Naive thymus-derived CD4-positive, alpha-beta T cell (primary cell): ENCODE data around the gene LRRFIP2. TPM values are rescaled to one million over a fixed set of nuclear protein-coding genes. Genes with fewer than 3 reads are reported as not detected.
A peak's percentile ranks its signal among the peaks of the same experiment; 100 is the strongest.

ENCODE experiments used
- ATAC-seq: fragments of 150-1000 bp; cut with Tn5 transposase; 2 replicates; pipeline ENCODE4 v1.10.0; 2021; ENCODE audit warnings: mild to moderate bottlenecking, moderate library complexity
- CTCF ChIA-PET: fragments of 350-600 bp; sonication (Branson Sonifier 250); formaldehyde crosslinking; loops from one replicate; lab custom pipeline; 2021; ENCODE audit warnings: antibody characterized with exemption; lab: Charles Lee
- POLR2A ChIA-PET: fragments of 350-600 bp; sonication (Branson Sonifier 250); formaldehyde crosslinking; loops from one replicate; lab custom pipeline; 2021; ENCODE audit warnings: antibody characterized with exemption, inconsistent platforms; lab: Charles Lee
- DNase-seq, 9 donors: peaks; one replicate each; pipeline versions ENCODE4 v3.0.0 to v3.0.0-alpha.2; 2020 to 2022; ENCODE audit warnings: mixed read lengths in 1 of 9
- H3K27ac ChIP-seq: one replicate; pipeline ENCODE4 v1.7.0; 2013; ENCODE audit warnings: mild to moderate bottlenecking, low read depth, low read length, moderate library complexity
- H3K27me3 ChIP-seq, 2 donors: one replicate each; pipeline ENCODE4 v1.7.0; 2013; ENCODE audit warnings: low read length in 2 of 2, mild to moderate bottlenecking in 2 of 2, moderate library complexity in 2 of 2; ENCODE audit not compliant: control insufficient read depth in 2 of 2, insufficient read depth in 2 of 2
- H3K36me3 ChIP-seq, 3 experiments: 1 replicate in 2 of 3; 2 replicates in 1 of 3; pipeline ENCODE4 v1.7.0; 2013; ENCODE audit warnings: low read length in 3 of 3, mild to moderate bottlenecking in 3 of 3, moderate library complexity in 1 of 3; ENCODE audit not compliant: insufficient read depth in 3 of 3, control insufficient read depth in 2 of 3
- H3K4me1 ChIP-seq, 2 donors: one replicate each; pipeline ENCODE4 v1.7.0; 2013; ENCODE audit warnings: low read length in 2 of 2, mild to moderate bottlenecking in 2 of 2, moderate library complexity in 1 of 2; ENCODE audit not compliant: control insufficient read depth in 2 of 2, insufficient read depth in 2 of 2
- H3K4me3 ChIP-seq: 2 replicates; pipeline ENCODE4 v1.7.0; 2013; ENCODE audit warnings: mild to moderate bottlenecking, low read length
- H3K9me3 ChIP-seq, 3 experiments: 1 replicate in 2 of 3; 2 replicates in 1 of 3; pipeline ENCODE4 v1.7.0; 2013; ENCODE audit warnings: low read length in 3 of 3; ENCODE audit not compliant: control insufficient read depth in 2 of 3
- H3K27ac Mint-ChIP-seq, 9 donors: one replicate each; pipeline ENCODE4 v1.8.0; 2020 to 2022; ENCODE audit warnings: mixed read lengths in 9 of 9, mild to moderate bottlenecking in 8 of 9, moderate library complexity in 5 of 9, inconsistent platforms in 2 of 9
- H3K27me3 Mint-ChIP-seq, 5 donors: one replicate each; pipeline ENCODE4 v1.8.0; 2021 to 2022; ENCODE audit warnings: mixed read lengths in 5 of 5, mild to moderate bottlenecking in 1 of 5
- H3K36me3 Mint-ChIP-seq, 5 donors: one replicate each; pipeline ENCODE4 v1.8.0; 2020 to 2022; ENCODE audit warnings: mixed read lengths in 5 of 5, mild to moderate bottlenecking in 3 of 5, inconsistent platforms in 1 of 5
- H3K4me1 Mint-ChIP-seq, 7 donors: one replicate each; pipeline ENCODE4 v1.8.0; 2020 to 2022; ENCODE audit warnings: mixed read lengths in 7 of 7, mild to moderate bottlenecking in 3 of 7, inconsistent platforms in 1 of 7
- H3K4me3 Mint-ChIP-seq, 10 donors: one replicate each; pipeline ENCODE4 v1.8.0; 2020 to 2022; ENCODE audit warnings: mild to moderate bottlenecking in 10 of 10, mixed read lengths in 10 of 10, moderate library complexity in 6 of 10, inconsistent platforms in 2 of 10
- H3K9me3 Mint-ChIP-seq, 11 donors: one replicate each; pipeline ENCODE4 v1.8.0; 2020 to 2022; ENCODE audit warnings: mixed read lengths in 11 of 11, mild to moderate bottlenecking in 4 of 11, inconsistent platforms in 1 of 11, moderate library complexity in 1 of 11
- intact Hi-C, 2 donors: fragments of 100-400 bp; cut with micrococcal nuclease; formaldehyde crosslinking; loops; one replicate each; pipeline ENCODE4 v1.15.1; 2023
- polyA plus RNA-seq, 2 donors: library from polyadenylated mRNA; unstranded; fragments of 300-500 nt; fragmentation: Illumina TruSeq; gene quantifications; one replicate each; pipeline ENCODE4 v1.2.3, GENCODE V29; 2021
- total RNA-seq, 6 experiments: library from RNA in 5 of 6; stranded (reverse) in 5 of 6; gene quantifications; 1 replicate in 5 of 6; 2 replicates in 1 of 6; pipeline ENCODE4 v1.2.3 and lab custom pipeline; 2021 to 2026

The LRRFIP2 gene
- total and polyA plus RNA-seq, 7 experiments from 2014 or later: 14.0 to 87.5 (median 26.3) TPM

DNA sequence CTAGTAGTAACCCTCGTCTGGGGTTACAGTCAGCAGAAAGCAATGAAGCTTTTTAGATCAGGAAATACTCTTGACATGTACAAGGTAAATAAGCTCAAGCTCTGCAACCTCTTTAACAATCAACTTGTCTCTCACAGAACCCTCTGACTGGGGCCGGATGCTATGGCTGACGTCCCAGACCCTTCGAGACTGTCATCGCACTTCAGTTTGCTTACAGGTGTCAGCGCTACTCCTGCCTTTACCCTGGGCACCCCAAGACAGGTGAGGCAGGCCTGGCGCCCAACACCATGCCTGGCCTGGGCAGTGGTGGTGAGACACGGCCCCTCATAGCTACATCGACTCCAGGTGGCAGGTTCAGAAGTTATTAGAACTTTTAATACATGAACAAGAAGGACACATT, 30.6 kb downstream of the LRRFIP2 start:
- Histone ChIP-seq H3K4me1 (peaks cover 0 to 4% of the 10 kb centered on the region in 2 donors), H3K9me3 (no peaks in the 10 kb centered on the region), H3K27me3 (no peaks in the 10 kb centered on the region), H3K27ac (no peak overlapping the region), H3K36me3 (peaks cover 0 to 19% (median 6%) of the 10 kb centered on the region in 3 experiments), H3K4me3 (no peak overlapping the region)
- no peaks in the 10 kb centered on the region for H3K27me3 Mint-ChIP-seq
- ChIA-PET CTCF (interaction anchor here (0.9 kb wide), 1 partner anchor 9 kb away, joined by 6 read pairs; no protein-coding TSS in a partner anchor), POLR2A (no interaction called here)
- peaks cover 0 to 15% (median 3%) of the 10 kb centered on the region in 7 donors for H3K4me1 Mint-ChIP-seq
- H3K9me3 Mint-ChIP-seq: peaks cover 0 to 4% (median 0%) of the 10 kb centered on the region in 11 donors
- H3K4me3 Mint-ChIP-seq: no peak overlapping the region
- intact Hi-C loops: no loop called here
- DNase-seq (no peak), ATAC-seq (no peak)
- H3K27ac Mint-ChIP-seq: no peak overlapping the region
- H3K36me3 Mint-ChIP-seq: peaks cover 14 to 58% (median 27%) of the 10 kb centered on the region in 5 donors

DNA sequence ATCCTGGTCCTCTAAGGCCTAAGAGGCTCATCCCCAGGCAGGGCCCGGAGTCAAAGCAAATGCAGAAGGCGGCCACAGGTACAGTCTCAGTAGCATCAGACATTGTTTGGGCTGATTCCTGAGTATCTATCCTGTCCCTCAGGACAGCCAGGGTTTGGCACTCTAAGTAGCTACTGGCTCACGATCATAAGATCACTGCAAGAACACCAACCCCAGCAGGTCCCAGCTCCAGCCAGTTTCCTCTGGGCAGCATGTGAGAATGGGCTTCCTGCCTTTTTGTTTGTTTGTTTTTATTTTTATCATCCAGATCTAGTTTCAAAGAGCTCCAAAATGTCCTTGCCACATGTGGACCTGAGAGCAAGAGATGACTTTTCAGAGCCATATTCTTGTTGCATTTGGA, 32.7 kb downstream of the LRRFIP2 start:
- POLR2A ChIA-PET: interaction anchor here (0.6 kb wide), 1 partner anchor 13 kb away, joined by 3 read pairs; no protein-coding TSS in a partner anchor
- H3K27ac Mint-ChIP-seq: no peak overlapping the region
- intact Hi-C loops: no loop called here

DNA sequence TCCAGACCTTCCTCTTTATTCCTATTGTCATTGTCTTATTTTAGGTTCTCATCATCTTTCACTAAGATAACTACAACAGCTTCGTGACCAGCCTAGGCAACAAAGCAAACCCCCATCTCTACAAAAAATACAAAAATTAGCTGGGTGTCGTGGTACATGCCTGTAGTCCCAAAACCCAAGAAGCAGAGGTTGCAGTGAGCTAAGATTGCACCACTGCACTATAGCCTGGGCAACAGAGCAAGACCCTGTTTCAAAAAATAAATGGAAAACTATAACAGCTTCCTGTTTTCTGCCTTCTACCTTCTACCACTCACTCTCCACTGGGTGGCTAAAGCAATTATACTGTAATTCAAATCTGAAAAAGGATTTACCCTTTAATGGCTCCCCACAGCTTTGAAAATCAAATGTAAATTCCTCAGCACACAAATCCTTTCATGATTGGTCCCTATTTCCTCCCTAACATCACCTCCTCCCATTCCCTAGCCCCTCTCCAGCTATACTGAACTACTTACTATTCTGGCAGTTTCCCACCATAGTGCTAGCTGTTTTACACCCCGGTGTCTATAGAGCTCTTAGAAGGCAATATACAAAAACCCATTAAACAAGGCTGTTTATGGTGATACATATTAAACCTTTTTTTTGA, 33.4 kb downstream of the LRRFIP2 start:
- H3K9me3 ChIP-seq: no peaks in the 10 kb centered on the region
- H3K27ac ChIP-seq: no peak overlapping the region
- POLR2A ChIA-PET: interaction anchor here (0.6 kb wide), 1 partner anchor 12 kb away, joined by 3 read pairs; no protein-coding TSS in a partner anchor
- Mint-ChIP-seq H3K9me3 (peaks cover 0 to 4% (median 0%) of the 10 kb centered on the region in 11 donors), H3K36me3 (peaks cover 9 to 39% (median 14%) of the 10 kb centered on the region in 5 donors), H3K4me1 (peaks cover 0 to 20% (median 8%) of the 10 kb centered on the region in 7 donors), H3K27ac (no peak overlapping the region), H3K27me3 (no peaks in the 10 kb centered on the region), H3K4me3 (no peak overlapping the region)
- peaks cover 0 to 13% (median 6%) of the 10 kb centered on the region in 3 experiments for H3K36me3 ChIP-seq
- CTCF ChIA-PET: interaction anchor here (0.6 kb wide), 1 partner anchor 24 kb away, joined by 6 read pairs; no protein-coding TSS in a partner anchor
- intact Hi-C loops: no loop called here
- no peak overlapping the region for H3K4me3 ChIP-seq
- ATAC-seq (no peak), DNase-seq (no peak)
- peaks cover 0 to 4% of the 10 kb centered on the region in 2 donors for H3K4me1 ChIP-seq
- H3K27me3 ChIP-seq: no peaks in the 10 kb centered on the region

More for the DNA sequence above, 32.7 kb downstream of the LRRFIP2 start:
- DNase-seq: no peak
- ATAC-seq: no peak
- no peaks in the 10 kb centered on the region for H3K27me3 Mint-ChIP-seq
- peaks cover 0 to 13% (median 6%) of the 10 kb centered on the region in 3 experiments for H3K36me3 ChIP-seq
- no peak overlapping the region for H3K4me3 ChIP-seq
- no peak overlapping the region for H3K27ac ChIP-seq
- CTCF ChIA-PET: interaction anchor here (0.6 kb wide), 1 partner anchor 25 kb away, joined by 6 read pairs; no protein-coding TSS in a partner anchor
- H3K4me1 ChIP-seq: peaks cover 0 to 4% of the 10 kb centered on the region in 2 donors
- peaks cover 14 to 45% (median 18%) of the 10 kb centered on the region in 5 donors for H3K36me3 Mint-ChIP-seq
- H3K4me1 Mint-ChIP-seq: peaks cover 0 to 24% (median 9%) of the 10 kb centered on the region in 7 donors
- no peaks in the 10 kb centered on the region for H3K27me3 ChIP-seq
- no peaks in the 10 kb centered on the region for H3K9me3 ChIP-seq
- H3K4me3 Mint-ChIP-seq: no peak overlapping the region
- H3K9me3 Mint-ChIP-seq: peaks cover 0 to 4% (median 0%) of the 10 kb centered on the region in 11 donors

DNA sequence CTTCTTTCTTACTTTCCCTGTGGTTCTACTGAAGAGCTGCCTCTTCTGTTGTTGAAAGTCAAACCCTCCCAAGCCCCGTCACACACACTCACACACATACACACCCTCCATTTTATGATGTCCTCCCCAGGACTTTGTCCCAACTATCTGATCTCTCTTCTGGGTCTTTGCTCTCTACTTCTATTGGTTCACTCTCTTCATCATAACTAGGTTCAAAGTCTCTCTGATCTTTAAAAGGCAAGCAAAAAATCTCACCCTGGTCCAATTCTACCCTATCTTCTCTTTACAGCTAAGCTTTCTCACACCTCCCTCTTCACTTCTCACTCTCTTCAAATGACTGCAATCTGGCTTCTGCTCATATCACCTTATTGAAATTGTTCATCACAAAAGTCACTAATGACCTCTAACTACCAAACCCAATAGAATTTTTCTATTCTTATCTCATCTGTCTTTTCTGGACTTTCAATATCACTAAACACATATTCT, 34.8 kb downstream of the LRRFIP2 start:
- DNase-seq: no peak
- no peaks in the 10 kb centered on the region for H3K27me3 Mint-ChIP-seq
- H3K4me3 ChIP-seq: no peak overlapping the region
- CTCF ChIA-PET: no interaction called here
- no peak for ATAC-seq
- H3K9me3 Mint-ChIP-seq: peaks cover 0 to 4% (median 0%) of the 10 kb centered on the region in 11 donors
- H3K4me1 ChIP-seq: no peaks in the 10 kb centered on the region
- H3K4me1 Mint-ChIP-seq: peaks cover 0 to 14% (median 10%) of the 10 kb centered on the region in 7 donors
- no peaks in the 10 kb centered on the region for H3K9me3 ChIP-seq
- H3K36me3 ChIP-seq: peaks cover 0 to 13% (median 6%) of the 10 kb centered on the region in 3 experiments
- H3K36me3 Mint-ChIP-seq: peaks cover 9 to 28% (median 13%) of the 10 kb centered on the region in 5 donors
- no peak overlapping the region for H3K27ac Mint-ChIP-seq
- intact Hi-C loops: no loop called here
- no peak overlapping the region for H3K27ac ChIP-seq
- POLR2A ChIA-PET: no interaction called here
- H3K4me3 Mint-ChIP-seq: no peak overlapping the region
- H3K27me3 ChIP-seq: no peaks in the 10 kb centered on the region

DNA sequence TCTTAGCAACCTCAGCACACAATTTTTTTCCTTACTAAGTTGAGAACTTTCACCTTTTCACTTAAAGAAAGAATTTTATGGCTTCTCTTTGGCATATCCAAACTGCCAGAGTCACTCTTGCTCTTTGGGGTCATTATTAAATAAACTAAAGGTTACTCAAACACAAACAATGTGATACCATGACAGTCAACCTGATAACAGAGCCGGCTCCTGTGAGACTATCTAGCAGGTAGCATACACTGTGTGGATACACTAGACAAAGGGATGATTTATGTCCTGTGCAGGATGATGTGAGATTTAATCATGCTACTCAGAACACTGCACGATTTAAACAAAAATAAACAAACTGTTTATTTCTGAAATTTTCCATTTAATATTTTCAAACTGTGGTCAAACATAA, 35.6 kb downstream of the LRRFIP2 start:
- ChIA-PET CTCF (no interaction called here), POLR2A (no interaction called here)
- Mint-ChIP-seq H3K27me3 (no peaks in the 10 kb centered on the region), H3K4me1 (peaks cover 0 to 14% (median 10%) of the 10 kb centered on the region in 7 donors), H3K9me3 (peaks cover 0 to 4% (median 0%) of the 10 kb centered on the region in 11 donors), H3K4me3 (no peak overlapping the region), H3K36me3 (peaks cover 9 to 23% (median 13%) of the 10 kb centered on the region in 5 donors), H3K27ac (no peak overlapping the region)
- Histone ChIP-seq H3K9me3 (no peaks in the 10 kb centered on the region), H3K4me3 (no peak overlapping the region), H3K36me3 (peaks cover 0 to 10% (median 6%) of the 10 kb centered on the region in 3 experiments), H3K27ac (no peak overlapping the region), H3K4me1 (no peaks in the 10 kb centered on the region), H3K27me3 (no peaks in the 10 kb centered on the region)
- ATAC-seq (no peak), DNase-seq (no peak)
- intact Hi-C loops: no loop called here

DNA sequence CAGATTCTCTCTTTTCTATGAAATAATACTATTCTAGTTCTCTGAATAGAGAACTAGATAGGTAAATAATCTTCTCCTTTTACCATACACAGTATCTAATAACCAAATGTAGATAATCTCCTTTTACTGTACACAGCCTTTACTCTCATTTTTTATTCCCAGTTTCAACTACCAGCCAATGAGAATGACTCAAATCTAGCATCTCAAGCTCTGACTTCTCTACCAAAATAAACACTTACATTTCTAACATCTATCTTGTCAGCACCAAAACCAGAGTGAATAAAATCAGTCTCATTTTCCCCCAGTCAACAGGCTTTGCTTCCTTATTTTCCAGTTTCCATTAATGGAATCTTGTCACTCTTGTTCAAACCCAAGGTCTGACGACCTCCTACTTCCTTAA, 36.9 kb downstream of the LRRFIP2 start:
- H3K36me3 ChIP-seq: peaks cover 0 to under 1% (median 0%) of the 10 kb centered on the region in 3 experiments
- Mint-ChIP-seq H3K4me1 (peaks cover 0 to 18% (median 14%) of the 10 kb centered on the region in 7 donors), H3K9me3 (no peaks in the 10 kb centered on the region), H3K27ac (peak overlapping the region in 1 of 9 donors; percentile 3), H3K4me3 (no peak overlapping the region), H3K36me3 (peaks cover 0 to 13% (median 6%) of the 10 kb centered on the region in 5 donors), H3K27me3 (no peaks in the 10 kb centered on the region)
- no peak overlapping the region for H3K4me3 ChIP-seq
- no peak overlapping the region for H3K27ac ChIP-seq
- no peaks in the 10 kb centered on the region for H3K27me3 ChIP-seq
- H3K9me3 ChIP-seq: no peaks in the 10 kb centered on the region
- ATAC-seq: no peak
- DNase-seq: no peak
- ChIA-PET POLR2A (no interaction called here), CTCF (no interaction called here)
- intact Hi-C loops: no loop called here
- H3K4me1 ChIP-seq: no peaks in the 10 kb centered on the region
